Measurements from ENCODE around the gene MBD6.
"Not testable (repeated sequence)": the region's sequence is repeated elsewhere in the genome, so short reads cannot be mapped to it uniquely, and the experiment has no call there.

MBD6 gene

DNA sequence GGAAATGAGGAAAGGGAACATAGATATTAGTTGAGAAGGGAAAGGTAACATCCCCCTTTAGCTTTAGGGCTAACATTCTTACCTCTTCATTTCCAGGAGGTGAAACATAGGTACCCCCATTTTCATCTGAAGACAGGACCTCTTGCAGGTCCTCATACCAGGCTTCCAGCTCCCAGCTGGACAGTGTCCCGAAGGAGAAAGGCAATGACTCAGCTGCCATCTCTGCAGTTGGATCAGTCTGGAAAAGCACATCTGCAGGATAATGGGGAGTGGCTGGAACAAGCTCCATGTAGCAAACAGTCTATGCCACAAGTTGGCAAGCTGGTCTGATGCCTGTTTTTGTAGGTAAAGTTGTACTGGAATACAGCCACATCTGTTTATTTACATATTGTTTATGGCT is 5.4 kb upstream of the MBD6 start:
- no peak for DNase-seq

GRCh38 chr12:57517718-57518117 is 4.9 kb upstream of the MBD6 start:
- not testable (repeated sequence) for DNase-seq

DNA sequence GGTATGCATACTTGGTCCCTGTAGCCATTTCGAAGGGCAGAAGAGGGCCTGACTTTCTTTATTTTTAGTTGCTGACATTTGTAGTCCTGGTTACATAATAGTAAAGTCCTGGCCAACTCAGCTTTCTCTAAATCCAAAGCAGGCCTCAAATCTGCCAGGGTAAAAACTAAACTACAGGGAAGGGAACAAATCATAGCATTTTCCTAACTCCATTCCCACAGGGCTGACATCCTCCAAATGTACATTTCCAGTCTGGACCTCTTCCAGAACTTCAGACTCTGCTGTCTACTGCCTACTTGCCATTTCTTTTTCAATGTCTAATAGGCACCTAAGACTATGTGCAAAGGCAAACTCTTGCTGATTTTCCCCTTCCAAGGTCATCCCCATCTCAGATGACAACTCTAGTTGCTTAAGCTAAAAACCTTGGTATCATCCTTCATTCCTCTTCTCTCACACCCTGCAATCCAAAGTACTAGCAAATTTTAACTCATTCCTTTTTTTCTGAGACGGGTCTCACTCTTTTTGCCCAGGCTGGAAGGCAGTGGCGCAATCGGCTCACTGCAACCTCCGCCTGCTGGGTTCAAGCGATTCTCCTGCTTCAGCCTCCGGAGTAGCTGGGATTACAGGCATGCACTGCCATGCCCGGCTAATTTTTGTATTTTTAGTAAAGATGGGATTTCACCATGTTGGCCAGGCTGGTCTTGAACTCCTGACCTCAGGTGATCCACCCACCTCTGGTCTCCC is 4.3 kb upstream of the MBD6 start:
- DNase-seq: no peak

GRCh38 chr12:57518920-57519795 is 3.5 kb upstream of the MBD6 start:
- no peak for DNase-seq

- peak; percentile 24 for DNase-seq
Observed at GRCh38 chr12:57519796-57520052, 2.9 kb upstream of the MBD6 start.

DNA sequence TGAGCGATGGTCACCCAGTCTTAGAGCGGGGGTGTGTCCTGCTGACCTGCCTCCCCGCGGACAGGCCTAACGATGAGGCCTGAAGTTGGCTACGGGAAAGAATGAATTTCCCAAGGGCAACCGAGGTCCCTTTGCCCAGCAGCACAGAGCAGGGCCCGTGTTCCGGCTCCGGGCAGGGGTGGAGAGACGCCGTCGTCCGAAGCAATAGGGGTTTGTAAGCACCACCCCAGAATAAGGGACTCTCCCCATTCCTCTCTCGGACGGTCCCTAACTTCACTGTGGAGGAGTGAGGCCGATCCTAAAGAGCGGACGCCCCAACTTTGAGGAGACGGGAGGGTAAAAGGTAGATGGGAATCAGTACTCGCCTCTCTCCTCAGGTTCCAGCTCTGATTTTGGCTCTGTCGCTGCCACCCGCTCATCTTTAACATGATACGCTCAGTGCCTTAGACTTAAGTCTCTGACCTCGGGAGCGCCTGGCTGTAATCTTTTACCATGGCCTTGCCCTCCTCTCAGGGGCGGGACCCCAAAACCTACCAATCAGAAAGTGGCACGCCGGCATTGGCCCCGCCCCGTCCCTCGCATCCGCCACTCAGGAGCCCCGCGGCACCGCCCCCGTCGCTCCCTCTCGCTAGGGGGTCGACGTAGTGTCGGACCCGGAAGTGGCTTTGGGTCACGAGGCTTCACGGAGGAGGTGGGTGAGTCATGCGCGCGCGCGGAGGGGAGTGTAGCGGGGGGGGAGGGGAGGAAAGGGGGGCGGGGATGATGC is 2.4 kb upstream of the MBD6 start, which contains the start of gene DDIT3:
DDIT3 (minus strand) TSS at position 462 of the 766 bp plus-strand sequence. CDS start 3,108 bp downstream, outside the sequence.
- peak; percentile 100 for DNase-seq

DNA sequence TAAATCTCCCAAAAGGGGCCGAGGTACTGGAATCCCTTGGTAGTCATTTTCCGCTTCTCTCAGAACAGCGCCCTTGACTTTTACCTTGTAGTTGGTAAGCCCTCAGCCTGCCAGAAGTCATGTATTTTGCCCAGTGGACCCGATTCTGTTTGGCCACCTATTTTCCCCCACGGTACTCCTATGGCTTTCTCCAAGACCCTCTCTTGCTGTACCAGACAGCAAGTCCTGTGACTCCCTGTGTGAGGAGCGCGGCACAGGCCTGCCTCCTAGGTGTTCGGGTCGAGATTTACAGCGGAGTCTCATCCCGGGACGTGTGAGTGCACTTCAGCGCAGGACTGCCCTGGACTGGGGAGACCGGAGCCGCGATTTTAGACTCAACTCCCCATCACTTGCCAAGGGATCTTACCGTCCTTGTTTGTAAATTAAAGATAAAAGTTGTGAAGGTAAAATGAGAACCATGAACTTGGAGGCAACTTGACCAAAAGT is 1.1 kb upstream of the MBD6 start:
- DNase-seq: peak; percentile 30

- peak; percentile 68 for DNase-seq
Observed at GRCh38 chr12:57522887-57523705, 472 bp downstream of the MBD6 start.

GRCh38 chr12:57523706-57524614 is 1.3 kb downstream of the MBD6 start:
- no peak for DNase-seq

GRCh38 chr12:57524814-57525614 is 2.4 kb downstream of the MBD6 start:
- no peak for DNase-seq

- DNase-seq: no peak
Observed at GRCh38 chr12:57525615-57526383, 3.2 kb downstream of the MBD6 start.

DNA sequence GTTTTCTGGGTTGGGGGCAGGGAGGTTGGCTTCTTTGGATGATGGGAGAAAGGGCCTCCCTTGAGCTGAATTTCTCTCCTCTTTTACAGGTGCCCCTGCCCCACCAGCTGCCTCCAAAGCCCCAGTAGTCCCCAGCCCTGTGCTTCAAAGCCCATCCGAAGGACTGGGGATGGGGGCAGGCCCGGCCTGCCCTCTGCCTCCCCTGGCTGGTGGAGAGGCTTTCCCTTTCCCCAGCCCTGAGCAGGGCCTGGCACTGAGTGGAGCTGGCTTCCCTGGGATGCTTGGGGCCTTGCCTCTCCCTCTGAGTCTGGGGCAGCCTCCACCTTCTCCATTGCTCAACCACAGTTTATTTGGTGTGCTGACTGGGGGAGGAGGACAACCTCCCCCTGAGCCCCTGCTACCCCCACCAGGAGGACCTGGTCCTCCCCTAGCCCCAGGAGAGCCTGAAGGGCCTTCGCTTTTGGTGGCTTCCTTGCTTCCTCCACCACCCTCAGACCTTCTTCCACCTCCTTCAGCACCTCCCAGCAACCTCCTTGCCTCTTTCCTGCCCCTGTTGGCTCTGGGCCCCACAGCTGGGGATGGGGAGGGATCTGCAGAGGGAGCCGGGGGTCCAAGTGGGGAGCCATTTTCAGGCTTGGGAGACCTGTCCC is 4.0 kb downstream of the MBD6 start:
- no peak for DNase-seq

- DNase-seq: no peak
Observed at GRCh38 chr12:57527184-57527583, 4.6 kb downstream of the MBD6 start.

GRCh38 chr12:57528176-57528575 is 5.6 kb downstream of the MBD6 start:
- no peak for DNase-seq

- no peak for DNase-seq
Observed at GRCh38 chr12:57528831-57529555, 6.4 kb downstream of the MBD6 start.

DNA sequence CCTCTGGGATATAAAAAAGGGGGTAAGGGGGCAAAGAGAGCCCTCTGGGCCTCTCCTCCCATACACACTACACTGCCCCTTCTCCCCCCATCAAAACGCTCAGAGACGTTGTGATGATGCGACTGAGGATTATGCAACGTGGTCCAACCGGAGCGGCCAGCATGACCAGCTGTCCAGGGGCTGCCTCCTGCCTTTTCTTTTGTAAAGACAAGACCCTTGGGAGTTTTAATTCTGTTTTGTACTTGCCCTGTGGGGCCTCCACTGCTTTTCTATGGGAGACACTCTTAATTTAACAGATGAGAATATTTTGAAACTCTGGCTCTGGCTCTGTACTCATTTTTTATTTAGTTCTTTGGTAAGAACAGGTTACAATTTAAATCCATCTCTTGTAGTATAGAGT is 7.2 kb downstream of the MBD6 start:
- no peak for DNase-seq

DNA sequence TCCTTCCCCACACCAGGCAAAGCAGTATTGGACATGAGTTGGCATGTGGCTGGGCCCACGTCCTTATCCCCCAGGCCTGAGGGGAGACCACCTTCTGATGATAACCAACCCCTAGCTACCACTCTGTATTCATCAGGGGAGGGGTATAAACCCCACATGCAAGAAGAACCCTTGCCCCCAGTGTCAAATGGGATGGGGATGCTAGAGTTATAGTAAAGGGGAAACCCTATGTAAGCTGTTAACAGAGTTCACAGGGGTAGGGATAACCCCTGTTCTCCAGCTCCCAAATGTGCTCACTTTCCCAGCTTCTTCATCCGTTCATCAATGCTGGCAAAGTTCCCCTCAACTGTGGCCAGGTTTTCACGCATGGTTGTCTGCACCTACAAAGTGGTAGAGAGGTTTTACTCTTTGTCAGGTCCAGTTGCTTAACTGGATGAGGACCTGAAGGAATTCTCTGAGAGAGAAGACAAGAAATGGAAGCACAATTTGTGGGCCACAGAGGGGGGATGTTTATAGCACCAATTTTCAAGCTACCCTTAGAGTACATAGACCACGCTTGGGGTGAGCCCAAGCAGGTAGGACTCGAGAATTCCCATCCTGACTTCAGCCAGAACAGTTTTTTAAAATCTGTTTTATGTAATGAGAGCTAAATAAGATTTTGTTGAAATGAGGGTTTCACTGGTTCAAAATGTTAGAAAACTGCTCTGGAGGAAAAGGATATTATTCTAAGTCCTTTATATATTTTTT is 7.9 kb downstream of the MBD6 start:
- DNase-seq: no peak

DNA sequence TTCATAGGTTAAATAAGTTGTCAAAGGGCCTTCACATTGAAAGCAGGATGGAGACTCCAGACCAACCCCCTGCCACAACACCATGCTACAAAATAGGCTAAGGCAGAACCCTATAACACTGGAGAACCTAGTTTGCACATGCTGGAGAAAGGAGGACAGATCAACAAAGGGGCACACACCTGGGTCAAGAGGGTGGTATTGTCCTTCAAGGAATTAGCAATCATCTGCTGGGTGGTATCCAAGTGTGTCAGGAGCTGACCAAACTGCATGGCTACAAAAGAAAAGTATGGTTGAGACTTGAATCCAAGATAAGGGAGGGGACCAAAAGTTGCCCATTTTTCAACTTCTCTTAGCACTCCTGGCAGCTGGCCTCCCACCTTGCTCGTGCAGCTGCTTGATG is 9.2 kb downstream of the MBD6 start:
- no peak for DNase-seq

All from CD4-positive, alpha-beta T cell treated with Interleukin-17A for 4 hours (primary cell).